HFFc6 (cell line): Measurements from ENCODE around the gene SPNS3. TPM values are rescaled to one million over a fixed set of nuclear protein-coding genes. Genes with fewer than 3 reads are reported as not detected.

Experiments used
- DNase-seq: peaks from one replicate; pipeline ENCODE4 v3.0.0-alpha.2; 2018
- H3K27ac Mint-ChIP-seq: 2 replicates; pipeline ENCODE4 v1.8.0; 2020; ENCODE audit warnings: mild to moderate bottlenecking, mixed read lengths
- H3K27me3 Mint-ChIP-seq: 2 replicates; pipeline ENCODE4 v1.8.0; 2021; ENCODE audit warnings: mild to moderate bottlenecking, moderate library complexity, mixed read lengths; ENCODE audit not compliant: insufficient read depth
- H3K36me3 Mint-ChIP-seq: 2 replicates; pipeline ENCODE4 v1.8.0; 2021; ENCODE audit warnings: low read depth, mixed read lengths
- H3K4me1 Mint-ChIP-seq: 2 replicates; pipeline ENCODE4 v1.8.0; 2020; ENCODE audit warnings: low read depth, mixed read lengths
- H3K4me3 Mint-ChIP-seq: 2 replicates; pipeline ENCODE4 v1.8.0; 2020; ENCODE audit warnings: mild to moderate bottlenecking, moderate library complexity, mixed read lengths
- H3K9me3 Mint-ChIP-seq: 2 replicates; pipeline ENCODE4 v1.8.0; 2020; ENCODE audit warnings: mild to moderate bottlenecking, mixed read lengths
- CTCF ChIP-seq: fragments of 200-600 bp; sonication (generic); IDR thresholded peaks from 2 replicates; pipeline ENCODE4 v1.5.0; 2021; ENCODE audit warnings: antibody characterized with exemption, mild to moderate bottlenecking
- total RNA-seq, 6 experiments: library from RNA; stranded (reverse); fragmentation: NEBNext Ultra II Directional; extraction: Animal tissue kit (Norgen Biotek cat#: 25700); gene quantifications; 2 replicates in 1 of 6; 3 replicates in 5 of 6; pipeline ENCODE4 v1.2.3, GENCODE V29; 2021

SPNS3 gene
- total RNA-seq, 6 experiments from 2014 or later: not detected

- no peaks in the 10 kb centered on the region; the same call in 1 of the 2 replicates for H3K4me1 Mint-ChIP-seq
These were observed 47.5 kb downstream of the SPNS3 start for GRCh38 chr17:4480929-4481898.

GRCh38 chr17:4482338-4483011, 48.7 kb downstream of the SPNS3 start:
- peaks cover 58% of the 10 kb centered on the region for H3K27me3 Mint-ChIP-seq
- no peak for TF ChIP-seq CTCF
- no peaks in the 10 kb centered on the region for H3K9me3 Mint-ChIP-seq
- no peak overlapping the region for H3K27ac Mint-ChIP-seq
- H3K4me1 Mint-ChIP-seq: no peaks in the 10 kb centered on the region; the same call in 1 of the 2 replicates
- no peak overlapping the region for H3K4me3 Mint-ChIP-seq
- DNase-seq: no peak
- no peaks in the 10 kb centered on the region for H3K36me3 Mint-ChIP-seq

More at GRCh38 chr17:4480929-4481898, 47.5 kb downstream of the SPNS3 start:
- H3K27me3 Mint-ChIP-seq: peaks cover 54% of the 10 kb centered on the region
- no peak for DNase-seq
- H3K36me3 Mint-ChIP-seq: no peaks in the 10 kb centered on the region
- TF ChIP-seq CTCF: no peak
- no peak overlapping the region for H3K27ac Mint-ChIP-seq
- H3K4me3 Mint-ChIP-seq: no peak overlapping the region
- no peaks in the 10 kb centered on the region for H3K9me3 Mint-ChIP-seq

GRCh38 chr17:4483012-4483840, 49.5 kb downstream of the SPNS3 start:
- no peak for DNase-seq
- H3K27me3 Mint-ChIP-seq: peaks cover 60% of the 10 kb centered on the region
- H3K9me3 Mint-ChIP-seq: no peaks in the 10 kb centered on the region
- H3K36me3 Mint-ChIP-seq: no peaks in the 10 kb centered on the region
- no peaks in the 10 kb centered on the region; the same call in 1 of the 2 replicates for H3K4me1 Mint-ChIP-seq
- no peak overlapping the region for H3K27ac Mint-ChIP-seq
- TF ChIP-seq CTCF: no peak
- no peak overlapping the region for H3K4me3 Mint-ChIP-seq

GRCh38 chr17:4485676-4486646, 52.2 kb downstream of the SPNS3 start:
- H3K27ac Mint-ChIP-seq: no peak overlapping the region
- H3K27me3 Mint-ChIP-seq: peaks cover 48% of the 10 kb centered on the region
- H3K4me1 Mint-ChIP-seq: no peaks in the 10 kb centered on the region; the same call in 1 of the 2 replicates
- H3K9me3 Mint-ChIP-seq: no peaks in the 10 kb centered on the region
- no peak for TF ChIP-seq CTCF
- H3K36me3 Mint-ChIP-seq: no peaks in the 10 kb centered on the region
- no peak overlapping the region for H3K4me3 Mint-ChIP-seq
- DNase-seq: no peak
